ENCODE results near the gene PLA2G4E.

The PLA2G4E gene

DNA sequence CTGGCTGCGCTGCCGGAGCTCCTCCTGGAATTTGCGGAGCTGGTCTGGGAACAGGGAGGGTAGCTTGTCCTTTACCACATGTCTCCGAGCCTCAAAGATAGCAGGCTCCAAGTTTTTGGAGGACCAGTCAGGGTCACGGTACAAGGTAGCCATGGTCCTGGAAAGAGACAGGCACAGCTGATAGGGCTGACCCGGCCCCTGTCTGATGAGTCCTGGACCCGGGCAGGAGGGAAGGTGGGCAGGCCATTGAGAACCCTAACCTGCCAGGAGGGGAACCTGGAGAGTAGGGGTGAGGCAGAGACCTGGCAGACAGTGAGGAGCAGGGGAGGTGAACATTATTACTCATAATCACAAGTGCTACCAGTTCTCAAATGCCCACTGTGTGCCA lies 28.0 kb downstream of the PLA2G4E start:
- DNase-seq (ENCODE audit: low read depth) = no peak

DNA sequence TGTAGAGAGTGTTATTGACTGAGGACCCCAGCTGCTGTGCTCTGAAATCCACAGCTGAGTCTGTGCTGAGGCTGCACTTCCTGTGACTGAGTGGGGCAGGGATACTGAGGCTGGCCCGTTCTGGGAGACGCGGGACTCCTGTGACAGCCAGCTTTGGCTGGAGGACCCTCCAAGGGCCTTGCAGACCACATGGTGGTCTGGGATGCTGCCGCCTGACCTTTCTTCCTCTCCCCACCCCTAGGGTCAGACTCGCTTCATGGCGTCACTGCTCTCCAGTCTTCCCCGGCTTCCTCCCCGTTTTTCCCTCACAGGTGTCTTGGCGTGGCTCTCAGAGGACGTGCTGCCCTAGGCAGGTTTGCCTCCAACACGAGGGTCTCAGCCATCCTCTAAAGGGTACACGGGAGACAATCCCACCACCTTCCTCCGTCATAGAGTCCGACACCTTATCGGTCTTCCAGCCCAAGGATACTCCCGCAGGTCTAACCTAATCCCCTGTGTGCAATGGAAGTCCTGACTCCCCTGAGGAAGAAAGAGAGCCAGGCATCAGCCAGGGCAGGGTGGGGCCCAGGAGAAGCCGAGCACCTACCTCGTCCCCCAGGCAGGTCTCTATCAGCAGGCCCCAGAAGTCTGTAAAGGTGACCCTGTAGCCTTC lies 28.6 kb downstream of the PLA2G4E start:
- no peak for DNase-seq (ENCODE audit: low read depth)

- DNase-seq (ENCODE audit: low read depth) = no peak
Measured at GRCh38 chr15:41990691-41991090, 30.2 kb downstream of the PLA2G4E start.

DNA sequence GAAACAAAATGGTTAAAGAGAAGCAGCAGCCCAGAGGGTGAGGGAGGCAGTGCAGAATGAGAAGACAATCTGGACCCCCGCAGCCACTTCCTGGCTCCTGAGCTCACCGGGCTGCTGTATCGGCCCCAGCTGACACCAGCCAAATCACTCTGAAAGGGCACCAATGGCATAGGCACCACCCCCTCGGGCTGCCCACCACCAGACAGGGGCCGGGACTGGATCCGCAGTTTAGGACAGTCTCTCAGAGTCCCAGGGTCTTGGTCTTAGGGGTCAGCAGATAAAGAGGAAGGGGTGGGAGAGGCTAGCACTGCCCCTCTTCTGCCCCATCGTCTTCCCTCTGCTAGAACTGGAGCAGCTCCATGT lies 30.6 kb downstream of the PLA2G4E start:
- no peak for DNase-seq (ENCODE audit: low read depth)

GRCh38 chr15:41989573-41990242 lies 31.1 kb downstream of the PLA2G4E start:
- DNase-seq (ENCODE audit: low read depth) = no peak

DNA sequence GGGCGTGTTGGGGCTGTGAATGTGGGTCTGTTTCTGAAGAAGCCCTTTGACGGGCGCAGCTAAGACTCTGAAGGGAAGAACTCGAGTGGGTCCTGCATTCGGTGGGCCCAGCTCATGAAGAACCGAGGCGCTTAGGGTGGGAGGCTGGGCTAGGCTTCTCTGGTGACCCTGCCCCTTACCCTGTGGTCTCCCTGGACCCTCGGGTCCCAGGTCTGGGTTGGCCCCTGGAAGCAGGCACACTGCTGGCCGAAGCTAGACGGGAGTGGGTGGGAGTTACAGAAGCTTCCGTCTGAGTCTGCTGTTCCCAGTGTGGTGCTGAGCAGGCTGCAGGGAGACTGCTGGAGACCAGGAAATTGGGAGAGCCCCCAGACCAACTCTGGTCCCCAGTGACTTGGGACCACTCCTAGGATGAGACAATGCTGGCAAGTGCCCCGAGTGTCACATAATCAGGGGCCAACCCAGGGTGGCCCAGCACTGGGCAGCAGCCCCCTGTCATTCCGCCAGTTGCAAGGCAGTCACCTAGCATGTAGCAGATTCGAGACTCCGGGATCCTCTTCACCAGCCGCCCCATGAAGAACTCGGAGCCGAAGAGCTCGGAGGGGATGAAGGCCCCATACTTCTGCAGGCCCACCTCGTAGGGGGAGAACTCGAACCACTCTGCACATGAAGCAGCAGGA lies 31.8 kb downstream of the PLA2G4E start:
- no peak for DNase-seq (ENCODE audit: low read depth)

GRCh38 chr15:41987925-41988275 lies 32.9 kb downstream of the PLA2G4E start:
- DNase-seq (ENCODE audit: low read depth) = no peak

- no peak for DNase-seq (ENCODE audit: low read depth)
Measured at GRCh38 chr15:41987246-41987924, 33.5 kb downstream of the PLA2G4E start.

DNA sequence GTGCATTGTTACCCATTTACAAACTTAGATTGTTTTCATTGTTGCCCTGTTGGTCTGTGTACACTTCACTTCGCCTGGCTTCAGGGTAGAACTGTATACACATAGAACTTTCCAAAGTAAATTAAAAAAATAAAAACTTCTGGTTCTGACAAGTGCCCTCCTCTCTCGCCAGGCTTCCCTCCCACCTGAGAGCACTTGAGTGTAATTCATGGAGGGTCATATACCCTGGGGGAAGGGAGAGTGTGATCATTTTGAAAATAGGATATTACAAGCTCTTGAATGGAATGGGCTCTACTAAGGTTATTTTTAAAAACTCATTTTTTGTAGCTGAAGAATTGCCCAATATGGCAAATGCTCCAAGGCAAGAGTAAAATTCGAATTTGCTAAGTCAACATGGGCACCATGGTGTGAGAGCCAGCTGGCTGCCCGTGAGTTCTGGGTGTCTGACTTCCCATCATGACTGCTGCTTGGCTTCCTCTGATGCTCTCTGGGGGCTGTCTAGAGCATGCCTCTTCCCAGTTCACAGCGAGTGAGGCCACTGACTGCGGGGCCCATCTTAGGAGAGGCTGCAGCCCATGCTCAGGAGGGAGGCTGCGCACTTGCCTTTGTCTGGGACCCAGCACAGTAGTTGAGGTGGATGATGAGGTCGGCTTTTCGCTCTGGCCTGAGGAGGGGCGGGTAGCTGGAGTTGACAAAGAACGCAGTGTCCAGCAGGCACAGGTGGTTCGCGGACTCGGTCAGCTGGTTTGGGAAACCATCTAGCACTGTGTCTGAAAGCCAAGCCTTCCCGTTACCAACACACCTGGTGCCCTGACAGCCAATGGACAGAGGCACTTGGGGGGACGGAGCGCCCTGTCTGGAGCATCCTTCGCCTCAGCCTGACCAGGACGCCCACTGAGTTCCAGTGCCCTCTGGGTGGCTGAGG lies 35.3 kb downstream of the PLA2G4E start:
- no peak for DNase-seq (ENCODE audit: low read depth)

GRCh38 chr15:41984622-41985021 lies 36.2 kb downstream of the PLA2G4E start:
- DNase-seq (ENCODE audit: low read depth) = no peak

GRCh38 chr15:41983621-41984571 lies 36.9 kb downstream of the PLA2G4E start:
- DNase-seq (ENCODE audit: low read depth) = no peak

DNA sequence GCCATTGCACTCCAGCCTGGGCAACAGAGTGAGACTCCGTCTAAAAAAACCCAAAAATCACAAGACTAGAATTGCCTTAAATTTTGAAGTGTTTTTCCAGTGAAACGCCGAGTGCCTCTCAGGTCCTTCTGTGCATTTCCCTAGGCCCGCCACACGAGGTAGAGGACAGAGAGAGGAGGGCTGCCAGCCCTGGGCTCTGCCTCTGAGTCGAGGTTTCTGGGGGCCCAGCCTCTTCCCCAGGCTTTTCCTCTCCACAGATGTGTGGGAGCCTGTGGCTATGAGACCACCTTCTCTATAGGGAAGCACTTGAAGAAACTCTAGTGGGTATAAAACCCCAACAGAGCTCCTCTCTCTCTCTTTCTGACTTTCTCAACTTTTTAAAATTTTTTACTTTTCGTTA lies 37.6 kb downstream of the PLA2G4E start:
- no peak for DNase-seq (ENCODE audit: low read depth)

GRCh38 chr15:41982133-41982930 lies 38.5 kb downstream of the PLA2G4E start:
- no peak for DNase-seq (ENCODE audit: low read depth)

GRCh38 chr15:41981371-41982132 lies 39.3 kb downstream of the PLA2G4E start:
- no peak for DNase-seq (ENCODE audit: low read depth)

- DNase-seq (ENCODE audit: low read depth) = no peak
Measured at GRCh38 chr15:41980654-41981323, 40.1 kb downstream of the PLA2G4E start.

DNA sequence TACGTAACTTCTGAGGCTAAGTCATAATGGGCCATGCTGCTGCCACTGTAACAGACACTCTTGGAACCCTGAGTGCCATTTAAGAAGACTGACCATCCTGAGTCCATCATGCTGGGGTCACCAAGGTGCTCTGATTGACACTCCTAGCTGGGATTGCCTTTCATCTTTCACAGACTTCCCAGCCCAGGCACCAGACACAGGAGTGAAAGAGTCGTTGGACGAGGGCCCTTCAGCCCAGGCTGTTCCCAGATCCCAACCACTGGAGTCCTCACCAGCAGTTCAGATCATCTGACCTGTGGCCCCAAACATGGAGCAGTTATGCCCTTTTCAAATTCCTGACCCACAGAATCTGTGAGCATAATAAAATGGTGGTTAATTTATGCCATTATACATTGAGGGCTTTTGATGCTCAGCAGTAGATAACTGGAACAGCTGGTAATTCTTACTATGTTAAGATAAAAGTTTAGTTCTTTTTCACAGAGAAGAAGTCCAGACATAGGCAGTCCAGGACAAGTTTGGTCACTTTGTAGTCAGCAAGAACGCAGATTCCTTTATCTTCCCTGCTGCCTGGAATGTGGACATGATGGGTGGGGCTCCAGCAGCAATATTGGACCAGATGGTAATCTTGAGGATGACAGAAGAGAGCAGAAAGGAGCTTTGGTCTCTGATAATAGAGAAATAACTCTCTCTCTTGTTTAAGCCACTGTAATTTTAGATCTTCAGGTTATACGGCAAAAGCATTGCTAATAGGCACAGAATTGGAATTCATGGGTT lies 41.2 kb downstream of the PLA2G4E start:
- DNase-seq (ENCODE audit: low read depth) = no peak

DNA sequence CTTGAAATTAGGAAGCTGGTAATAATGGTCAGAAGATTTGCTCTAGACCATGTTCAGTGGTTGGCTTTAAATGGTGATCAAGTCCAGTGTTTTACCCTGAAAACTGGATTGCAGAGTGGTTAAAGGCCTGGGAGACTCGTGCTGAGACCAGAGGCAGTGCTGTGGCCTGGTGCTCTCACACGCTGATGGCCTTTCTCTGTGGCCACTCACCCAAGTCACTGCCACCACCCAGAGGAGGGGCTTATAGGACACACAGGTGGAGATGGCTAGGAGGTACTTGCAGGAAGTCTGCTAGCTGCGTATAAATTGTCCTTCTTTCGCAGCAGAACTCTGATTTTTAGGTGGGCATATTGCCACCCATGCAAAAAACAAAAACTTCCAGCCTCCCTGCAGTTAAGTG lies 42.3 kb downstream of the PLA2G4E start:
- DNase-seq (ENCODE audit: low read depth) = no peak
